GM23338 (cell line): Measurements from ENCODE around the gene AAMDC. TPM values are rescaled to one million over a fixed set of nuclear protein-coding genes. Genes with fewer than 3 reads are reported as not detected.

Source experiments
- ATAC-seq: fragments of 200-7000 bp; cut with Tn5 transposase; 3 replicates; pipeline ENCODE4 v1.9.1; 2020
- DNase-seq: peaks from one replicate; pipeline ENCODE4 v3.0.0-alpha.2; 2015; ENCODE audit warnings: low spot score
- H2AFZ ChIP-seq: fragments of 200-600 bp; sonication (generic); 2 replicates; pipeline ENCODE4 v1.8.0; 2016; ENCODE audit warnings: antibody characterized with exemption, mild to moderate bottlenecking, moderate library complexity
- H3F3A ChIP-seq: fragments of 200-600 bp; sonication (generic); replicated peaks from 2 replicates; pipeline ENCODE4 v1.8.0; 2017; ENCODE audit warnings: antibody characterized with exemption, mixed run types, low read depth
- H3K27ac ChIP-seq: fragments of 200-600 bp; sonication (generic); 2 replicates; pipeline ENCODE4 v1.6.1; 2016; ENCODE audit warnings: low read depth
- H3K27me3 ChIP-seq: fragments of 200-600 bp; sonication (generic); 2 replicates; pipeline ENCODE4 v1.8.0; 2016; ENCODE audit warnings: mild to moderate bottlenecking, mixed run types, moderate library complexity; ENCODE audit not compliant: insufficient read depth
- H3K36me3 ChIP-seq: fragments of 200-600 bp; sonication (generic); 2 replicates; pipeline ENCODE4 v1.8.0; 2016; ENCODE audit warnings: mild to moderate bottlenecking; ENCODE audit not compliant: insufficient read depth
- H3K4me1 ChIP-seq: fragments of 200-600 bp; sonication (generic); 2 replicates; pipeline ENCODE4 v1.8.0; 2016; ENCODE audit warnings: mild to moderate bottlenecking, moderate library complexity; ENCODE audit not compliant: insufficient read depth
- H3K4me2 ChIP-seq: fragments of 200-600 bp; sonication (generic); 2 replicates; pipeline ENCODE4 v1.7.1; 2017; ENCODE audit warnings: mixed run types
- H3K4me3 ChIP-seq: fragments of 200-600 bp; sonication (generic); 2 replicates; pipeline ENCODE4 v1.6.1; 2016; ENCODE audit warnings: mixed run types
- H3K79me2 ChIP-seq: fragments of 200-600 bp; sonication (generic); replicated peaks from 2 replicates; pipeline ENCODE4 v1.8.0; 2017; ENCODE audit warnings: mild to moderate bottlenecking; ENCODE audit not compliant: insufficient read depth
- H3K9me2 ChIP-seq: fragments of 200-600 bp; sonication (generic); 2 replicates; pipeline ENCODE4 v1.8.0; 2017; ENCODE audit not compliant: insufficient read depth
- H4K20me1 ChIP-seq: fragments of 200-600 bp; sonication (generic); replicated peaks from 2 replicates; pipeline ENCODE4 v1.8.0; 2017; ENCODE audit warnings: mild to moderate bottlenecking; ENCODE audit not compliant: insufficient read depth
- H3K27ac Mint-ChIP-seq: 2 replicates; pipeline ENCODE4 v1.8.0; 2020; ENCODE audit warnings: inconsistent platforms, mild to moderate bottlenecking, moderate library complexity, mixed read lengths
- H3K27me3 Mint-ChIP-seq: 3 replicates; pipeline ENCODE4 v1.8.0; 2022; ENCODE audit warnings: low read depth, mild to moderate bottlenecking, moderate library complexity, mixed read lengths, inconsistent platforms; ENCODE audit not compliant: insufficient read depth, poor library complexity
- H3K36me3 Mint-ChIP-seq: 3 replicates; pipeline ENCODE4 v1.8.0; 2021; ENCODE audit warnings: low read depth, mild to moderate bottlenecking, inconsistent platforms, moderate library complexity, mixed read lengths
- H3K4me1 Mint-ChIP-seq: 3 replicates; pipeline ENCODE4 v1.8.0; 2020; ENCODE audit warnings: mild to moderate bottlenecking, inconsistent platforms, mixed read lengths
- H3K4me3 Mint-ChIP-seq: 3 replicates; pipeline ENCODE4 v1.8.0; 2021; ENCODE audit warnings: moderate library complexity, mild to moderate bottlenecking, inconsistent platforms, mixed read lengths
- H3K9me3 Mint-ChIP-seq: 3 replicates; pipeline ENCODE4 v1.8.0; 2020; ENCODE audit warnings: moderate library complexity, mild to moderate bottlenecking, inconsistent platforms, mixed read lengths
- CTCF ChIP-seq, 2 experiments: fragments of 200-600 bp in 1 of 2; sonication (generic) in 1 of 2; conservative IDR thresholded peaks; 2 replicates each; pipeline versions ENCODE4 v1.5.1 to v1.6.1; 2016 to 2017; ENCODE audit warnings: antibody characterized with exemption in 2 of 2, low read depth in 2 of 2, mild to moderate bottlenecking in 2 of 2, moderate library complexity in 1 of 2
- EZH2 ChIP-seq: fragments of 200-600 bp; sonication (generic); IDR thresholded peaks from one replicate; pipeline ENCODE4 v1.8.0; 2017; ENCODE audit warnings: antibody characterized with exemption, mild to moderate bottlenecking, low read depth; ENCODE audit not compliant: unreplicated experiment
- NANOG ChIP-seq: IDR thresholded peaks from 2 replicates; pipeline ENCODE4 v1.6.1; 2016; ENCODE audit warnings: antibody characterized with exemption, borderline replicate concordance
- POLR2AphosphoS5 ChIP-seq: IDR thresholded peaks from 2 replicates; pipeline ENCODE4 v1.6.1; 2016; ENCODE audit warnings: antibody characterized with exemption, low read depth
- REST ChIP-seq: IDR thresholded peaks from one replicate; pipeline ENCODE4 v1.6.1; 2018; ENCODE audit warnings: antibody characterized with exemption; ENCODE audit not compliant: unreplicated experiment
- ZNF331 ChIP-seq: fragments of 250-450 bp; sonication (Bioruptor Pico); IDR thresholded peaks from 2 replicates; pipeline ENCODE4 v1.5.0; 2020; ENCODE audit warnings: low read depth, mild to moderate bottlenecking, moderate library complexity
- ZNF462 ChIP-seq: fragments of 250-450 bp; sonication (Bioruptor Pico); IDR thresholded peaks from 2 replicates; pipeline ENCODE4 v1.5.0; 2020; ENCODE audit warnings: mild to moderate bottlenecking, moderate library complexity
- polyA plus RNA-seq: library from polyadenylated mRNA; unstranded; fragments of >200 nt; fragmentation: Nextera tagmentation; extraction: Ambion mirVana; gene quantifications from 2 replicates; pipeline ENCODE4 v1.2.1, GENCODE V29; 2016
- total RNA-seq: library from RNA; depleted of rRNA; stranded (reverse); fragments of >200 nt; shearing (Covaris generic); gene quantifications from 2 replicates; pipeline ENCODE4 v1.2.3, GENCODE V29; 2014

AAMDC gene
- total and polyA plus RNA-seq, 2 experiments from 2014 or later, result 5.3 to 50.2 TPM

GRCh38 chr11:77828926-77829325 is 8.0 kb downstream of the AAMDC start:
- no peak overlapping the region for H3K4me3 Mint-ChIP-seq
- H3K27ac Mint-ChIP-seq, result no peak overlapping the region
- peaks cover 4% of the 10 kb centered on the region for H3K9me2 ChIP-seq
- H3K27ac ChIP-seq, result no peak overlapping the region
- H3K27me3 ChIP-seq, result no peaks in the 10 kb centered on the region
- no peaks in the 10 kb centered on the region for H3K4me1 ChIP-seq
- H3K4me3 ChIP-seq, result no peak overlapping the region
- H3K36me3 Mint-ChIP-seq, result peaks cover 36% of the 10 kb centered on the region
- H3K27me3 Mint-ChIP-seq, result peaks cover 3% of the 10 kb centered on the region
- H3K4me1 Mint-ChIP-seq, result no peaks in the 10 kb centered on the region
- no peak overlapping the region for H3K4me2 ChIP-seq
- ATAC-seq (no peak), DNase-seq (no peak)
- H3F3A ChIP-seq, result no peaks in the 10 kb centered on the region
- H3K9me3 Mint-ChIP-seq, result peaks cover 37% of the 10 kb centered on the region
- H4K20me1 ChIP-seq, result 0 out of 2 replicates have a peak, but pooled peaks cover 2% of the 10 kb centered on the region
- TF ChIP-seq REST (no peak), NANOG (no peak), ZNF331 (CRISPR knock-in tag) (no peak), EZH2 (no peak), CTCF (conservative IDR thresholded peaks at IDR 0.05; ENCODE audit: low read depth in 2 of 2) (no peak), ZNF462 (CRISPR knock-in tag) (no peak), POLR2AphosphoS5 (no peak)
- no peak overlapping the region for H2AFZ ChIP-seq
- H3K79me2 ChIP-seq, result no peaks in the 10 kb centered on the region
- no peaks in the 10 kb centered on the region for H3K36me3 ChIP-seq
